ENCODE measurements around the gene CSNK1D. TPM values are rescaled to one million over a fixed set of nuclear protein-coding genes. Genes with fewer than 3 reads are reported as not detected.

The CSNK1D gene
- total RNA-seq, 4 donors from 2014 or later, result 52.3 to 142 (median 58.8) TPM

GRCh38 chr17:82202981-82203380 is 70.5 kb downstream of the CSNK1D start:
- no peak for DNase-seq (ENCODE audit: low spot score in 2 of 2)
- 78% methylated on average over 10 of the region's 10 CpGs for WGBS
- no peaks in the 10 kb centered on the region for H3K27me3 ChIP-seq
- no peaks in the 10 kb centered on the region for H3K9me3 ChIP-seq
- no peak overlapping the region for H3K27ac ChIP-seq
- no peak for TF ChIP-seq EP300 (IDR thresholded peaks at IDR 0.05)
- TF ChIP-seq POLR2AphosphoS5 (IDR thresholded peaks at IDR 0.05), result no peak
- TF ChIP-seq, protein P1, sequence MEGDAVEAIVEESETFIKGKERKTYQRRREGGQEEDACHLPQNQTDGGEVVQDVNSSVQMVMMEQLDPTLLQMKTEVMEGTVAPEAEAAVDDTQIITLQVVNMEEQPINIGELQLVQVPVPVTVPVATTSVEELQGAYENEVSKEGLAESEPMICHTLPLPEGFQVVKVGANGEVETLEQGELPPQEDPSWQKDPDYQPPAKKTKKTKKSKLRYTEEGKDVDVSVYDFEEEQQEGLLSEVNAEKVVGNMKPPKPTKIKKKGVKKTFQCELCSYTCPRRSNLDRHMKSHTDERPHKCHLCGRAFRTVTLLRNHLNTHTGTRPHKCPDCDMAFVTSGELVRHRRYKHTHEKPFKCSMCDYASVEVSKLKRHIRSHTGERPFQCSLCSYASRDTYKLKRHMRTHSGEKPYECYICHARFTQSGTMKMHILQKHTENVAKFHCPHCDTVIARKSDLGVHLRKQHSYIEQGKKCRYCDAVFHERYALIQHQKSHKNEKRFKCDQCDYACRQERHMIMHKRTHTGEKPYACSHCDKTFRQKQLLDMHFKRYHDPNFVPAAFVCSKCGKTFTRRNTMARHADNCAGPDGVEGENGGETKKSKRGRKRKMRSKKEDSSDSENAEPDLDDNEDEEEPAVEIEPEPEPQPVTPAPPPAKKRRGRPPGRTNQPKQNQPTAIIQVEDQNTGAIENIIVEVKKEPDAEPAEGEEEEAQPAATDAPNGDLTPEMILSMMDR (IDR thresholded peaks at IDR 0.05), result no peak
- H3K4me3 ChIP-seq, result no peak overlapping the region
- H3K36me3 ChIP-seq, result peaks cover 3% of the 10 kb centered on the region
- peaks cover 17% of the 10 kb centered on the region for H3K4me1 ChIP-seq

- TF ChIP-seq POLR2AphosphoS5 (IDR thresholded peaks at IDR 0.05) (no peak), EP300 (IDR thresholded peaks at IDR 0.05) (no peak), POLR2A (IDR thresholded peaks at IDR 0.05) (no peak)
- TF ChIP-seq, protein P1 (IDR thresholded peaks at IDR 0.05), result no peak
- Histone ChIP-seq H3K9me3 (no peaks in the 10 kb centered on the region), H3K36me3 (peaks cover 15% of the 10 kb centered on the region), H3K4me3 (no peak overlapping the region), H3K27ac (no peak overlapping the region), H3K4me1 (peaks cover 15% of the 10 kb centered on the region), H3K27me3 (no peaks in the 10 kb centered on the region)
- no peak for DNase-seq (ENCODE audit: low spot score in 2 of 2)
- WGBS, result 92% methylated on average over 21 of the region's 23 CpGs
These were observed 72.0 kb downstream of the CSNK1D start for GRCh38 chr17:82201498-82201910.

DNA sequence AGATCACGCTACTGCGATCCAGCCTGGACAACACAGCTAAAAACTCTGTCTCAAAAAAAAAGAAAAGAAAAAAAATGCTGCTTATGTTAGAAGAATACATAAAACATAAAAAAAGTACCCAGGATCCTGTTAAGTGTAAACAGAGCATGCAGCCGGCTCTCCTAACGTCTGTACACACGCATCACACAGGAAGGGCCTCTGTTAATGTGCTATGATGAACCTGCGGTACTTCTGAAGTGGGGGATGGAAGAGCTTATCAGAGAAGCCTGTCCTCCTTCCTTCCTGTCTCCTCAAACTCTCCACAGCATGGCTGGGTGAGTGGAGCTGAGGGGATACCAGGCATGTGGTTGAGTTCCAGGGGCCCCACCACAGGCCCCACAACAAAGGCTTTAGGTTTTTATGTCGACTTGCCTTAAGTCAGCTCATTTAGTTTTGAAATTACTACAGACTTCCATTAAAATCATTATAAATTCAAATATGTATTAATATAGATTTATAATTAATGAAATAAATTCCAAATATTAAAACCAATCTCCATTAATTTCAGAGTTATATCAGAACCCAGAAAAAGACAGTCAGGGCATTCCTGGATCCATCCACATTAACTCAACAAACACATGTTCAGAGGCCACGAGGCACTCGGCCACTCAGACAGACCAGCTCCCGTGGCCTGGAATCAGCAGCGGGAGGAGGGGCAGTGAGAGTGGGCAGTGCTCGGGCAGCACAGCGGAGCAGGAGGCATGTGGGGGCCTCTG is 72.6 kb downstream of the CSNK1D start:
- Histone ChIP-seq H3K36me3 (peaks cover 18% of the 10 kb centered on the region), H3K9me3 (no peaks in the 10 kb centered on the region), H3K27me3 (no peaks in the 10 kb centered on the region), H3K4me3 (no peak overlapping the region), H3K4me1 (peaks cover 10% of the 10 kb centered on the region), H3K27ac (no peak overlapping the region)
- 87% methylated on average over 13 of the region's 13 CpGs for WGBS
- TF ChIP-seq POLR2A (IDR thresholded peaks at IDR 0.05) (no peak), EP300 (IDR thresholded peaks at IDR 0.05) (no peak), POLR2AphosphoS5 (IDR thresholded peaks at IDR 0.05) (no peak)
- TF ChIP-seq, protein P1 (IDR thresholded peaks at IDR 0.05), result no peak
- no peak for DNase-seq (ENCODE audit: low spot score in 2 of 2)

GRCh38 chr17:82200135-82200534 is 73.4 kb downstream of the CSNK1D start:
- Histone ChIP-seq H3K27me3 (no peaks in the 10 kb centered on the region), H3K4me1 (peaks cover 2% of the 10 kb centered on the region), H3K27ac (no peak overlapping the region), H3K36me3 (peaks cover 18% of the 10 kb centered on the region), H3K9me3 (no peaks in the 10 kb centered on the region), H3K4me3 (no peak overlapping the region)
- DNase-seq (ENCODE audit: low spot score in 2 of 2), result no peak
- TF ChIP-seq, protein P1 (IDR thresholded peaks at IDR 0.05), result no peak
- TF ChIP-seq EP300 (IDR thresholded peaks at IDR 0.05) (no peak), POLR2AphosphoS5 (IDR thresholded peaks at IDR 0.05) (no peak), POLR2A (IDR thresholded peaks at IDR 0.05) (no peak)
- WGBS, result 97% methylated on average over 16 of the region's 17 CpGs

GRCh38 chr17:82199496-82199895 is 74.0 kb downstream of the CSNK1D start:
- no peak for DNase-seq (ENCODE audit: low spot score in 2 of 2)
- no peaks in the 10 kb centered on the region for H3K4me1 ChIP-seq
- H3K9me3 ChIP-seq, result no peaks in the 10 kb centered on the region
- WGBS, result 91% methylated on average over 12 of the region's 12 CpGs
- no peaks in the 10 kb centered on the region for H3K27me3 ChIP-seq
- TF ChIP-seq EP300 (IDR thresholded peaks at IDR 0.05) (no peak), POLR2A (IDR thresholded peaks at IDR 0.05) (no peak), POLR2AphosphoS5 (IDR thresholded peaks at IDR 0.05) (no peak)
- TF ChIP-seq, protein P1 (IDR thresholded peaks at IDR 0.05), result no peak
- H3K27ac ChIP-seq, result no peak overlapping the region
- H3K4me3 ChIP-seq, result no peak overlapping the region
- H3K36me3 ChIP-seq, result peaks cover 24% of the 10 kb centered on the region

All from suprapubic skin (tissue), 4 donors.